ENCODE data around the gene INKA2.

Gene INKA2

DNA sequence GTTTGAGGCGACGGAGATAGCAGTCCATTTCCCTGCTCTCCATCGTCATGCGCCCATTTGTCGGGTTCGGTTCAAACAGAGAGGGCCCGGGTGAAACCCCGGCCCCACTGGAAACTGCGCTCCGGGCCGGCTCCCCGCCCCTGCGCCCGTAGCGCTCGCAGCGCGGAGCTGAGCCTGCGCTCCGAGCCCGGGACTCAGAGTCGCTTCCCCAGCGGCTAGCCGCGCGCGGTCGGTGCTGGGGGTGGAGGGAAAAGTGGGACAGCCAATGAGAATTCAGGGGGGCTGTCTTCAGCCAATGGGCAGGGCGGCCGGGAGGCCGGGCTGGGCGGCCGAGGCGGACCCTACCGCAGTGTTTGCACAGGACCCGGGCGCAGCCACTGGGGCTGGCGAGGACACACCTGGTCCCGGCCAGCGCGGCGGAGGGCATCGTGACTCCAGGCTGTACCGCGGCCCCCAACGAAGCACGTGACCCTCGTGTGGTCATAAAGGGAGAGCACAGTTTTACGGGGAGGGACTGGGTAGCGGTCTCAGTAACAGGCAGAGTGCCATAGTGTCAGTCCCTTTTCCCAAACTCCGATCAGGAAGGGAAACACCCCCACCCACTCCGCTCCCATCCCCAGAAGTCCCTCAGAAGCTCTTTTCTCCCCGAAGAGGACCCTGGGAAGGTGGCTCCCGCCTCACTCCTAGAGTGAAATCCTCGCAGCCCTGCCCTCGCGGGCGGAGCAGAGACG is at the start of gene INKA2:
Gene INKA2 (minus strand): TSS at position 202 of the 731 bp plus-strand sequence. CDS start 153 bp downstream, at position 49.
- in situ Hi-C loops (cut with MboI; ENCODE audit: low sequenced_read_pairs), result no loop called here

DNA sequence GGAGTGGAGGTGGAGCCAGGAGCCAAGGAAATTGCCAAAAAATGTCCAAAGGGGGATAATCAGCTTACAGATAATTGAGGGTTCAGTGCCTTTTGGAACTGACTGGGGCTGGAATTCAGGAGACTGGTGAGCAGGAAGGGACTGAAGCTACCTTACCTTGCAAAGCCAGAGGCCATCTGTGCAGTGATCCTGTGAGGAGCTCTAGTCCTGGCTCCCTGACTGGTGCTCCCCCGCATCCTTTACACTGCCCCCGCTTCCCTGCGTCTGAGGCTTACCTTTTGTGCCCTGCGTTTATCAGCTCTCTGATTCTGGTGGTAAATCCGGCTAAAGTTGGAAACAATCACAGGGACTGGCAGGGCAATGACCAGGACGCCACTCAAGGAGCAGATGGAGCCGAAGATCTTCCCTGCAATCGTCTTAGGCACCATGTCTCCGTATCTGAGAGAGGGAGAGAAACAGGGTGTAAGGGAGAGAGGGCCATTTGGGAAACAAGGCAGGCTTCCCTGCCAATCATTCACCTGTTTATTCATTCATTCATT is 47.5 kb upstream of the INKA2 start:
- in situ Hi-C loops (cut with MboI; ENCODE audit: low sequenced_read_pairs), result no loop called here

DNA sequence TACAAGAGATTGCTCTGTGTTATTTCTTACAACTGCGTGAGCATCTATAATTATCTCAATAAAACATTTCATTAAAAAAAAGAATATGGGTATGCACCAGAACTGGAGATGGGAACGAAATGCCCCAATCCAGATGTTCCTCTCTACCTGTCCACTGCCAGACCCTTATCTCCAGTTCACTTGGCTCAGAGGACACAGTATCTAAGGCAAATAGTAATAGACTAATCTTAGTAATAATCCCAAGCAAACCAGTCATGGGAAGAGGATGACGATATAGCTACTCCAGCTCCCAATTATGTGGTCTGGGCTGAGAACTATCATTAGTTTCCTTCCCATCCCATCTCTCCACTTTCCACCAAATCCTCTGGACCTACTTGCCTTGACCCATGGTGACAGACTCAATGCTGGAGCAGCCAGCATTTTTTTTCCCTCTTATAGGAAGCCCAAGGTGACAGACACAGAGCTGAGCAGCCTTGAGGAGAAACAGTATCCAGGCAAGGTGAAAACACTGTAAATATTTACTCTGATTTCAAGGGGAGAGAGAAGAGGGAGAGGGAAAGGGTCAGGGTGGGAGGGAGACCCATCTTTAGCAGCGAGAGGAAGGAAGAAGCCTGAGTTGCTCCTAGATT is 45.2 kb upstream of the INKA2 start:
- in situ Hi-C loops (cut with MboI; ENCODE audit: low sequenced_read_pairs), result no loop called here

DNA sequence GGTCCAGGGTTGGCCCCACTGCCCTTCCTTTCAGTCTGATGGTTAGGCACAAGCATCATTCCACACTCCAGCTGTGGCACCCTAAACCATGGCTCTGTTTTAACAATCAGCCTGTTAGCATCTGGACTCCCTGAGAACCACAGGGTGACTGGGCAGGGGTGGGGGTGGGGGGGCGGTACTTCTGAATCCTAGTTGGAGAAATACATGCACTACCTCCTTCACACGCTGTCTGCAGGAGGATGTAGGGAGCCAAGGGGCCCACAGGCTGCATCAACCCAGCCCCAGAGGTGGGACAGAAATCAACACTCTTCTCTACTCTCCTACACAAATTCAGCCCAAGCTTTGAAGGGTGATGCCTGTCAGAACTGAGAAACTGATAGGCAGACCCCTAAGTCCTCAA is 40.4 kb upstream of the INKA2 start:
- in situ Hi-C loops (cut with MboI; ENCODE audit: low sequenced_read_pairs), result loop anchor here (10.0 kb wide), 1 partner anchor 555 kb away; the partner anchor contains the start of gene CHI3L2

DNA sequence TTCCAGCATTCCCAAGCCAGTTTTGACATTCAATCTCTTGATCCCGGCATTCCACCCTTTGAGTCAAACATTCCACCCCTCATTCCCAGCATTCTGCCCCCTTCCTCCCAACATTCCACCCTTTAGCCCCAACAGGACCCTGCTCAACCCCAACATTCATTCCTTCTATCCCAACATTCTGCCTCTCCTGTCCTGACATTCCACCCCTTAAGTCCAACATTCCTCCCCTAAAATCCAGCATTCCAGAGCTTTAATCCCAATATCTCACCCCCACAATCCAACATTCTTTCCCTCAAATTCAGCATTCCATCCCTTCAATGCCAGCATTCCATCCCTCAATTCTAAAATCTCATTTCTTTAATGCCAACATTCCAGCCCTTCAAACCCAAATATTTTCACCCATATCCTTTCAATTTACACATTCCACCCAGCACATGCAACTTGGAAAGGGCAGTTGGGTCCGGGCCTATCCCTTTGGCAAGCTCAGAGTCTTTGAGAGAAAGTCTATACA is 39.4 kb upstream of the INKA2 start:
- in situ Hi-C loops (cut with MboI; ENCODE audit: low sequenced_read_pairs), result loop anchor here (10.0 kb wide), 1 partner anchor 554 kb away; the partner anchor contains the start of gene CHI3L2

DNA sequence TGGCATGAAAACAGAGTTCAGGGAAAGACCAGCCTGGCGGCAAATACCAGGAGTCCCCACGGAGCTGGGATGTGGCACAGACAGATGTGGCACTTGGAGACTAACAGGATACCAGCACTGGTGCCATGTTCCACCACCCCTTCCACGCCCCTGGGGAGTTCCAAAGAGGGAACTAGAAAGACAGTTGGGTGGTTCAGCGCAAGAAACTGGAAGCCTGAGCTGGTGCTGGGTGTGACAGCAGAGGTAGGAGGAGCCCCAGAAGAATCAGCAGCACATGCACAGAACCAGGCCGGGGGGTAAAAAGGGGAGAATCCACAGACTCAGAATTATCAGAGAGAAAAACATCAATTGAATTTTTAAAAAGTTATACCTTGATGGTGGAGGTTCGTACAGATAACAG is 38.9 kb upstream of the INKA2 start:
- in situ Hi-C loops (cut with MboI; ENCODE audit: low sequenced_read_pairs), result loop anchor here (10.0 kb wide), 1 partner anchor 553 kb away; the partner anchor contains the start of gene CHI3L2

DNA sequence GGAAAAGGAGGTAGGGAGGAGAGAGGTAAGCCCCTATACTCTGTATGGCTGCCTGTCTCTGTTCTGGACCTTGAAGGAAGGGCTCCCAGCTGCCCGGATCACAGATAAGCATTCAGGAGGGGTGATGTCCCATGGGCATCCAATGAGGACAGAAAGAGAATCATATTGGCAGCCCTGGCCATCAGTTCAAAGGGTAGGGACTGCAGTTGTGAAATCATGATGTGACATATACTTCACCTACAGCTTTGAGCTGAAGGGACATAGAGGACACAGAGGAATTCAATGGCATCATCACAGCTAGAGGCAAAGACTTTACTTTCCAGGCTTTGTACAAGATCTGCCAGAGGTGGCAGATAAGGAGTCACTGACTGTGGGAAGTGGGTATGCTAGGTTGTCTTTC is 38.1 kb upstream of the INKA2 start:
- in situ Hi-C loops (cut with MboI; ENCODE audit: low sequenced_read_pairs), result loop anchor here (10.0 kb wide), 1 partner anchor 552 kb away; the partner anchor contains the start of gene CHI3L2

DNA sequence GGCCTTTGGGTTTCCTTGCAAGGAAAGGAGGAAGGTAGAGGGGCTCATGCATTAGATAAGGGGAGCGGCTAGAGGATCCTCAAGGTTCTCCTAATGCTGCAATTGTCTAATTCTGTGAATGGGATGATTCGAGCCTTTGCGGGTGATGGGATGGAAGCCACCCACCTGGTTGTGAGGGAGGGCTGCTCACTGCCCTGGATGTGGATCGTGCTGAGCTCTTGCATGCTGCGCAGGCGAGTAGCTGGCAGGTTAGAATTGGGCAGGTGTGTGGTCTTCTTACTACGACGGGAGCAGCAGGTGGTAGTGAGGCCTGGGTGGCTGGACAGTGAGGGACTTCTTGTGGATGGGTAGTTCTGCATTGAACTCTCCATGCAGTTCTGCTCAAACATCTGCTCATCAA is 37.7 kb upstream of the INKA2 start:
- in situ Hi-C loops (cut with MboI; ENCODE audit: low sequenced_read_pairs), result loop anchor here (10.0 kb wide), 1 partner anchor 552 kb away; the partner anchor contains the start of gene CHI3L2

DNA sequence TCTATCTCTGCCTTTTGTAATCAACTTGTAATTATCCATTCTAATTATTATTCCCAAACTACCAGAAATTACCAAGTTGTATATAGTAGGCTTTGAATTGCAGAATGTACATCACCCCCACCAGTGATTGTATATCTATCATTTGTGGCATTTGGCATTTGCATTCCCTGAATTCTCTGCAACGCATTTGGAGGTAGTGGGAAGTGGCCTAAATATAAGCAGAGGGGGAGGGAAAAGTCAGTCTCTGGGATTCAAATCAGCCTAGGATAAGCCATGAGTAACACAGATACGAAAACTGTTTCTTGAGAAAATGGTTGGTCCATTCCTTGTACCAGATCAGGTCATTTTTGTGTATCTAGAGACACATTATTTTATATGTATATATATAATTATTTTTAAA is 37.2 kb upstream of the INKA2 start:
- in situ Hi-C loops (cut with MboI; ENCODE audit: low sequenced_read_pairs), result loop anchor here (10.0 kb wide), 1 partner anchor 552 kb away; the partner anchor contains the start of gene CHI3L2

DNA sequence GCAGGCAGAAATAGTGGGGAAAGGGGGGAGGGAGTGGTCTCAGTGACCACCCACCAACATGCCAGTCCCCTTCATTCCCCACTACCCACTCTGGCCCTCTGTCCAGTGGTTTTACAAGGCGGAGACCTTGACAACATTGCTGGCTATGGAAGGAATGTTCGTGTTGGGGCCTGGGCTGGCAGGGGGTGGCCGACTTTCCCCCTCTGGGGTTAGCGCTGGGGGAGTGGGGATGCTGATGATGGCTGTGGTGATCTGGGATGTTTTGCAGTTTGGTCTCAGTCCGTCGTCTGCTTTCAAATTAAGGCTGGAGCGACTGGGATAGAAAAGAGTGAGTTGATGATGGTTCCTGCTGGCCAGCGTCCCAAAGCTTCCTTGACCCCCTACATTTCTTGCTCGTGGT is 36.8 kb upstream of the INKA2 start:
- in situ Hi-C loops (cut with MboI; ENCODE audit: low sequenced_read_pairs), result loop anchor here (10.0 kb wide), 1 partner anchor 551 kb away; the partner anchor contains the start of gene CHI3L2

DNA sequence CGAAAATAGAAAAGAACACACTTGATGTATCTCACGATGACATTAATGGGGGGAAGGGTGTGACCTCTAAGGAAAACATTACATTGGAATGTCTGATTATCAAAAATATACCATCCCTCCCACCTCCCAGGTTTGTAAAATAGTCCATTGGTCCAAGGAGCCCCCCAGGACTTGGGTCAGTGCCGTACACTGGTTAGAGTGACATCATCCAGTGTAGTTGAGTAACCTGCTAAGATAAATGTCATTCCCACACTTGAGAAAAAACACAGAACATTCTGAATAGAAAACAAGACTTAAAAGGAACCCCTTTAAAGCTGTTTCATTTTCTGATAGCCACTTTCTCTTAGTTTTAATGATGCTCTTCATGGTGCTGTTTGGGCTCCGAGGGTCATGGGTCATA is 31.7 kb upstream of the INKA2 start:
- in situ Hi-C loops (cut with MboI; ENCODE audit: low sequenced_read_pairs), result loop anchor here (10.0 kb wide), 1 partner anchor 546 kb away; the partner anchor contains the start of gene CHI3L2

DNA sequence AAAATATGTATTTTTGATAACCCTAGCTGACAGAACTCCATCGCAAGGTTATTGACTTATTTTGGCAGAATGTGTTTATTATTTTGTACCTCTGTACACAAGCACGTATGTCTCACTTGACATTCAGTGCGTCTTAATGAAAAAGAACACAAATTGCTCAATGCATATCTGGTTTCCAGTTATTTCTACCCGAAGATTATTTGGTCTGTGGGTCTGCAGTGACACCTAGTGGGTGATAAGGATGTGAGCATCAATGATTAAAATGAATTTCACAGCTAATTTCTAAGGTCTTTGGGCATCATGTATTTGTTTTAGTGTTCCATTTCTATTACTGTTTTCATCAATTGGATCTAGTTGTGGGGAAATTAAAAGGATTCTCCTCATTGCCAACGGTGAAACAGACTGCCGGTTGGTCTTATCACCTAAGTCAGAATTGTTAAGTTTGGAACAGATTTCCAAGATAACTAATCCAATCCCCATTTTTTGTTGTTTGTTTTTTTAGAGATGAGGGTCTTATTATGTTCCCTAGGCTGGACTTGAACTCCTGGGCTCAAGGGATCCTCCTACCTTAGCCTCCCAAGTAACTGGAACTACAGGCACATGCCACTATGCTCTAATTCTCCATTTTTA is 30.4 kb upstream of the INKA2 start:
- in situ Hi-C loops (cut with MboI; ENCODE audit: low sequenced_read_pairs), result loop anchor here (10.0 kb wide), 1 partner anchor 545 kb away; the partner anchor contains the start of gene CHI3L2

DNA sequence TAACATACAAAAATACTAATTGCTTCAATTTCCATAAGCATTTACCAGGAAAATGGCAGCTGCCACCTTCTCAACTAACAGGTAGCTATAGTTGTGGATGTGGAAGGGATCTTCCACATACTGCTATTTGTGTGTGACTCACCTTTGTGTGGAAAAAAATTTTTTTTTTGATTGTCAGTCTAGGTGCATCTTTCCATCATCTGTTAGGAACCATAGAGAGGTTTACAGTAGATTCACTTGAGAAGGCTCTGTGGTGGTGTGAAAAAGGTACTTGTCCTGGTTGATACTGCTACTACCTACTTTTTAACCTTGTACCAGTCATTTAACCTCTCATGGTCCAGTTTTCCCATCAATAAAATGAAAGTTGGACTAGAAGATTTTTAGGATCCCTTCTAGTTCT is 29.4 kb upstream of the INKA2 start:
- in situ Hi-C loops (cut with MboI; ENCODE audit: low sequenced_read_pairs), result no loop called here

DNA sequence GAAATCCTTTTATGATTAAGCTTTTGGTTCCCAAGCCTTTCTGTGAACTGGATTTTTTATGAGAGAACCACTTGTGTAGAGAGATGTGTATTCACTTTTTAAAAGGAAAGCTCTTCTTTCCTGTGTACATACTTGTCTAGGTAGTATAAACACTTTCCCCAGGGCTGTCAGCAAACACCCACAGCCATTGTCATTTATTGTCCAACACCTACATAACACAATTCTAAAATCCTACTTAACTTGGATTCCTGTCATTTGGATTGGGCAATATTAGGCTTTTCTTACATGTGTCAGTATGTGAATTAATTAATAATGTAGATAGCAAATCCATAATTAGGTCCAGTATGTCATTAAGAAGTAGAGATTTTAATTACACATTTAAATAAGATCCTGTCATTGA is 28.8 kb upstream of the INKA2 start:
- in situ Hi-C loops (cut with MboI; ENCODE audit: low sequenced_read_pairs), result no loop called here

DNA sequence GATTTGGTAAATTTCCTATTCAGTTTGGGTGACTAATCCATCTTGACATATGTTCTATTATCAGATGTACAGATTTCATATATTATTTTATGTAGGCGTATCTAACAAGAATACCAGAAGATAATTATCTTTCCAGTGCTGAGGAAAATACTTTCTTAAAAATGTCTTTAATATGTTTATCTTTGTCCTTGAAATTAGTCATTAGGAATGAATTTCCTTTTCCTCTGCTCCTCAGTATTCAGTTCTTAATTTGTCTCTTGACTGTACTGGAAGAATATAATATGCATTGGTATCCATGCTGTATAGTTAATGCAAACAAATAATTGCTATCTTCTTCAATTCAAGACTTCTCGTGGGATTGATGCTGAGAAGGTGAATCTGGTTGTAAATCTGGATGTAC is 23.1 kb upstream of the INKA2 start:
- in situ Hi-C loops (cut with MboI; ENCODE audit: low sequenced_read_pairs), result no loop called here

DNA sequence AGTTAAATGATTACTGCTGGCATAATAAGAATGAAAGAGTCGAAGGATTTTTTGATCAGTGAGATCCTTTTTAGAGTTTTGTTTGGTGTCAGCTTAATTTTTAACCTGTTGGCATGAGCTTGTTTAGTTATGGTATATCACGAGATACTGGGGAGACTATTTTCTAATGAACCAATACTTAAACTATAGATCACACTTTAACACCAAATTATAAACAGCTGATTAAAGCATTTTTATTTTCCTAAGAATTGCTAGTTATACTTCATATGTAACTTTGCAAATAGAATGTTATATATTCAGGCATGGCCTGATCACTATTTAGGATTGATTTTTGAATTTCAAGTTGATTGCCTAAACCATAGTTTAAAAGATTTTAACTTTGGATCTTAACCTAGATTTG is 22.5 kb upstream of the INKA2 start:
- in situ Hi-C loops (cut with MboI; ENCODE audit: low sequenced_read_pairs), result no loop called here

DNA sequence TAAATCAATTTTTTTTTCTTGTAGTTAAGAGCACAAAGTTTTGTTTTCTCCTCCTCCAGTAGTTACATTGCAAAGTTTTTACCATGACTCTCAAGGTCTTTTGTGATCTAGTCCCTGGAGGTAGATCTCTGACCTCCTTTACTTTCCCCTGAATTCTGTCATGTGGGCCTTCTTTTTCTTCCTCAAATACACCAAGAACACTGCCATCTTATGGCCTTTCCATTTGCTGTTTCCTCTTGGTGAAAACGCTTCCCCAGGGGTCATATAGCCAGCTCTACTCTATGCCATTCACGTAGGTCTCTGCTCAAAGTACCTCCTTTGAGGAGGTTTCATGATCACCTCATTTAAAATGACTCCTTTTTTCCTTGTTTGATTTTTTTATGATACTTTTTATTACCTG is 19.2 kb upstream of the INKA2 start:
- in situ Hi-C loops (cut with MboI; ENCODE audit: low sequenced_read_pairs), result no loop called here

DNA sequence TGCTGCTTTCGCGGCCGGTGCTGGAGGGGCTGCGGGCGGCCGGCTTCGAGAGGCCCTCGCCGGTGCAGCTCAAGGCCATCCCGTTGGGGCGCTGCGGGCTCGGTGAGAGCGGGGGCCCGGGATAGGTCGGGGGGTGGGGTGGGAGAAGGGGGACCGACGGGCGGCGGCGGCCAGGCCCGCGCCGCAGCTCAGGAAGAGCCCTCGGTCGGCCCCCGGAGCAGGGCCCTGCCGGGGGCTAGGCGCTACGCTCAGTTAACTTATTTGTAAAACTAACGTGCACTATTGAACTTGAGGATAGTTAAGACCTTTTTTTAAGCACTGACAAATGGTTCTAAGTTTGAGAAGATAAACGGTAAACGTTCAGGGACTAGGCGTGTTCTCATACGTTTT is 16.9 kb upstream of the INKA2 start:
- in situ Hi-C loops (cut with MboI; ENCODE audit: low sequenced_read_pairs), result no loop called here

DNA sequence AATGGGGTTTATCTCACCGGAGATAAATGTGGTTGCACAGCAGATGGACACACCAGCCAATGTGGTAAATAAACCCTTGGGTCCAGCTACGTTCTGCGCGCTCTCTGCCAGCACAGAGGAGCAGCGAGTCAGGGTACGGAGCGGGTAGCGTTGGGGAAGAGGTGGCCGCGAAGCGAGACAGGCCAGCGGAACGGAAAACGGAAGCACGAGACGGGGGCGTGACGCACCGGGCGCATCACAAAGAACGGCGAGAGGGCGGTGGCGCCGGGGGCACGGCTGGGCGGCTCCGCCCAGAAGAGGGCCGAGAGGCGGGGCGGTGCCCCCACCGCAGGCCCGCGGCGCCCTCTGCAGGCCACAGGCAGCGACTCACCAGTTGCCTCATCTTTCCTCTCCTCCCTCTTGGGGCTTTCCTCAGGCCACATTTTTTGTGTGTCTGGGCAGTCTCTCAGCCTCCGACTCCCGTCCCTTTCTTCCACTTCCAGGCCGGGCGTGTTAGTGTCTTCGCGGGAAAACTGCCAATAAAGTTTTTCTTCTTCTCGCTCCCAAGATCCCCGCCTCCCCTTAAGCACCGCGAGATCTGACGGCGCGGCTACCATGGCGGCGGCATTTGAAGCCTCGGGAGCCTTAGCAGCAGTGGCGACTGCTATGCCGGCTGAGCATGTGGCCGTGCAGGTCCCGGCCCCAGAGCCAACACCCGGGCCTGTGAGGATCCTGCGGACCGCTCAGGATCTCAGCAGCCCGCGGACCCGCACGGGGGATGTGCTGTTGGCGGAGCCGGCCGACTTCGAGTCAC is 16.3 kb upstream of the INKA2 start, which contains the start of gene DDX20:
Gene DDX20 (plus strand): TSS at position 571 of the 793 bp plus-strand sequence. CDS start 24 bp downstream, at position 595.
- in situ Hi-C loops (cut with MboI; ENCODE audit: low sequenced_read_pairs), result no loop called here

DNA sequence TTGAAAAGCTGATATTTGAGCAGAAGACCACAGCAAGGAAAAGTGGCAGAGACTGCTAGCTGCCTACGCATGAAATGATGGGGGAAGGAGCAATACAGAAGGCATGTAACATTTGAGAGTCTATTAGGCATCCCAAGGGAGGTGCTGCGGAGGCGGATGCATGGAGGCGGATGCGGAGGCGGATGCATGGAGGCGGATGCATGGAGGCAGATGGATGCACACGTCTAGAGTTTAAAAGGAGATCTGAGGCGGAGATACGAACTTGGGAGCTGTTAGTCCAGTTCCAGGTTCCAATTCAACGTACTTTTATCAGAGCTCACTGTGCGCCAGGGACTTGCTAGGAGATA is 15.8 kb upstream of the INKA2 start:
- in situ Hi-C loops (cut with MboI; ENCODE audit: low sequenced_read_pairs), result no loop called here
